Measurements from ENCODE around the gene ANGPTL3. TPM values are rescaled to one million over a fixed set of nuclear protein-coding genes. Genes with fewer than 3 reads are reported as not detected.

Gene ANGPTL3
- polyA plus RNA-seq, 1 of the 3 experiments (the other 2 are of a cell fraction), result not detected

- DNase-seq, result no peak
- no peaks in the 10 kb centered on the region for H3K9me2 ChIP-seq
- no peak overlapping the region for H3K27ac ChIP-seq (ENCODE audit: low read depth in 2 of 2, low read length in 1 of 2)
- no peaks in the 10 kb centered on the region for H3K9me3 ChIP-seq
- H3K4me1 ChIP-seq (ENCODE audit: control insufficient read depth in 1 of 2, insufficient read depth in 2 of 2, low read depth in 1 of 2, low read length in 1 of 2), result no peaks in the 10 kb centered on the region
- no peak overlapping the region for H3K9ac ChIP-seq
- H3K36me3 ChIP-seq (replicated peaks in 1 of 2; ENCODE audit: control insufficient read depth in 1 of 2, insufficient read depth in 2 of 2, low read length in 1 of 2), result peaks cover 36 to 41% of the 10 kb centered on the region in 2 experiments
- CTCF ChIA-PET, result interaction anchor here (1.3 to 1.6 kb wide), 2 partner anchors 15 to 111 kb away, joined by 3 read pairs; no protein-coding TSS in a partner anchor
- POLR2A ChIA-PET, result no interaction called here
- H2AFZ ChIP-seq (ENCODE audit: low read depth), result no peak overlapping the region
- peaks cover 36% of the 10 kb centered on the region for H3K79me2 ChIP-seq (ENCODE audit: insufficient read depth)
- no peaks in the 10 kb centered on the region for H3K27me3 ChIP-seq (ENCODE audit: insufficient read depth)
- H4K20me1 ChIP-seq (ENCODE audit: insufficient read depth), result no peaks in the 10 kb centered on the region; the same call in none of the 2 replicates
- TF ChIP-seq GATA2 (CRISPR knock-in tag; IDR thresholded peaks at IDR 0.05) (no peak), USF1 (IDR thresholded peaks at IDR 0.05; ENCODE audit: borderline replicate concordance, low read depth) (no peak), RCOR1 (IDR thresholded peaks at IDR 0.05; ENCODE audit: low read length) (no peak), RXRA (IDR thresholded peaks at IDR 0.05; ENCODE audit: borderline replicate concordance, low read depth) (no peak), REST (IDR thresholded peaks at IDR 0.05; ENCODE audit: low read depth, low read length) (no peak), YY1 (IDR thresholded peaks at IDR 0.05; ENCODE audit: low read depth) (no peak), IRF3 (IDR thresholded peaks at IDR 0.05; ENCODE audit: low read depth, low read length) (no peak), GABPA (IDR thresholded peaks at IDR 0.05; ENCODE audit: low read depth) (no peak), NRF1 (IDR thresholded peaks at IDR 0.05; ENCODE audit: low read depth, low read length) (no peak), FOSL2 (IDR thresholded peaks at IDR 0.05; ENCODE audit: borderline replicate concordance, low read depth) (no peak)
- TF ChIP-seq, protein P1, sequence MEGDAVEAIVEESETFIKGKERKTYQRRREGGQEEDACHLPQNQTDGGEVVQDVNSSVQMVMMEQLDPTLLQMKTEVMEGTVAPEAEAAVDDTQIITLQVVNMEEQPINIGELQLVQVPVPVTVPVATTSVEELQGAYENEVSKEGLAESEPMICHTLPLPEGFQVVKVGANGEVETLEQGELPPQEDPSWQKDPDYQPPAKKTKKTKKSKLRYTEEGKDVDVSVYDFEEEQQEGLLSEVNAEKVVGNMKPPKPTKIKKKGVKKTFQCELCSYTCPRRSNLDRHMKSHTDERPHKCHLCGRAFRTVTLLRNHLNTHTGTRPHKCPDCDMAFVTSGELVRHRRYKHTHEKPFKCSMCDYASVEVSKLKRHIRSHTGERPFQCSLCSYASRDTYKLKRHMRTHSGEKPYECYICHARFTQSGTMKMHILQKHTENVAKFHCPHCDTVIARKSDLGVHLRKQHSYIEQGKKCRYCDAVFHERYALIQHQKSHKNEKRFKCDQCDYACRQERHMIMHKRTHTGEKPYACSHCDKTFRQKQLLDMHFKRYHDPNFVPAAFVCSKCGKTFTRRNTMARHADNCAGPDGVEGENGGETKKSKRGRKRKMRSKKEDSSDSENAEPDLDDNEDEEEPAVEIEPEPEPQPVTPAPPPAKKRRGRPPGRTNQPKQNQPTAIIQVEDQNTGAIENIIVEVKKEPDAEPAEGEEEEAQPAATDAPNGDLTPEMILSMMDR (IDR thresholded peaks at IDR 0.05), result no peak
- TF ChIP-seq, protein P2, sequence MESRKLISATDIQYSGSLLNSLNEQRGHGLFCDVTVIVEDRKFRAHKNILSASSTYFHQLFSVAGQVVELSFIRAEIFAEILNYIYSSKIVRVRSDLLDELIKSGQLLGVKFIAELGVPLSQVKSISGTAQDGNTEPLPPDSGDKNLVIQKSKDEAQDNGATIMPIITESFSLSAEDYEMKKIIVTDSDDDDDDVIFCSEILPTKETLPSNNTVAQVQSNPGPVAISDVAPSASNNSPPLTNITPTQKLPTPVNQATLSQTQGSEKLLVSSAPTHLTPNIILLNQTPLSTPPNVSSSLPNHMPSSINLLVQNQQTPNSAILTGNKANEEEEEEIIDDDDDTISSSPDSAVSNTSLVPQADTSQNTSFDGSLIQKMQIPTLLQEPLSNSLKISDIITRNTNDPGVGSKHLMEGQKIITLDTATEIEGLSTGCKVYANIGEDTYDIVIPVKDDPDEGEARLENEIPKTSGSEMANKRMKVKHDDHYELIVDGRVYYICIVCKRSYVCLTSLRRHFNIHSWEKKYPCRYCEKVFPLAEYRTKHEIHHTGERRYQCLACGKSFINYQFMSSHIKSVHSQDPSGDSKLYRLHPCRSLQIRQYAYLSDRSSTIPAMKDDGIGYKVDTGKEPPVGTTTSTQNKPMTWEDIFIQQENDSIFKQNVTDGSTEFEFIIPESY (IDR thresholded peaks at IDR 0.05; ENCODE audit: borderline replicate concordance, low read depth), result no peak
- no peak overlapping the region for H3K4me3 ChIP-seq (ENCODE audit: low read depth in 2 of 2, low read length in 1 of 2)
- peaks cover 5% of the 10 kb centered on the region for H3F3A ChIP-seq (replicated peaks; ENCODE audit: insufficient read depth)
- H3K4me2 ChIP-seq, result no peak overlapping the region
Observed at GRCh38 chr1:62652387-62652786, 55.1 kb downstream of the ANGPTL3 start.

Measured in SK-N-SH (cell line).